ENCODE data around the gene CDK14. TPM values are rescaled to one million over a fixed set of nuclear protein-coding genes. Genes with fewer than 3 reads are reported as not detected.

Gene CDK14
- polyA plus RNA-seq (2012; ENCODE audit: insufficient read length, low read depth) = 9.2 TPM

DNA sequence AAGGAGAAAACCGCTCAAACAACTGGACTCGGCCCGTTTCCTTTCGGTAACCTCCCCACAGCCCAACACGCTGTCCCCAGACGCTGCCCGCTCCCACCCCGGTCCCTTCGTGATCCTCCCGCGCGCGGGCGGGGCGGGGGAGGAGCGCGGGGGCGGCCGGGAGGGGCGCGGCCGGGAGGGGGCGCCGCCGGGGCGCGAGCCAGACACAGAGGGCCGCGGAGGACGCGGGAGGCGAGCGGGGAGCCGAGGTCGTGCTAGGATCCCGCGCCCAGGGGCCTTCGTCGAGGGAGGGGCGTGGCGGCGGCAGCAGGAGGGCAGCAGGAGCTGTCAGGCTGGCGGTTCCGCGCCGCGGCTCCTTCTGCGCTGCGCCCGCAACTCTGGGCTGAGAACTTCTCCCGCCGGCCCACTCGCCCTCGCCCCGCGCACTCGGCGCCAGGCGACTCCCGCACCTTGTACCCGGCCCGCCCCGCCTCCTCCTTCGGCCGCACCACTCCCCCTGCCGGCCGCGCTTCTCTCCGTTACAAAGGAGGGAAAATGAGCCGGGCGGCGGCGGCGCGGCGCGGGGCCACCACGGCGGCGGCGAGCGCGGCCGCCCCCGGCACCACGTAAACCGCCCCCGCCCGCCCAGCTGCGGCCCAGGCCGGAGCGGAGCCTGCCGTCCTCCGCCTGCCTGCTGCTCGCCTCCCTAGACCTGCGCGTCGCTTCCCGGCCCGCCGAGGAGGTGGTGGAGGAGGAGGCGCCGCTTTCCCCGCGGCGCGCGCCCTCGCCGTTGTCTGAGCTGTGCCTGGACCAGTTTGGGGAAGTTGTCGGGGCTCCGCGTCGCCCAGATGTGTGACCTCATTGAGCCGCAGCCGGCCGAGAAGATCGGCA, at the start of gene CDK14:
Gene CDK14, plus strand, starts transcription at position 521 of the 870 bp plus-strand sequence. Its CDS starts 307 bp downstream, at position 828.
- TF ChIP-seq TAF1 (IDR thresholded peaks at IDR 0.05; ENCODE audit: borderline replicate concordance, insufficient read depth, low read length) (0 out of 2 replicates have a peak, but pooled peaks have one; percentile 47), FOXP2 (optimal IDR thresholded peaks at IDR 0.05; ENCODE audit: borderline replicate concordance, extremely low read depth, extremely low read length, insufficient read depth) (no peak)

- TF ChIP-seq TAF1 (IDR thresholded peaks at IDR 0.05; ENCODE audit: borderline replicate concordance, insufficient read depth, low read length) = no peak
- no peak for TF ChIP-seq FOXP2 (optimal IDR thresholded peaks at IDR 0.05; ENCODE audit: borderline replicate concordance, extremely low read depth, extremely low read length, insufficient read depth)
- TF ChIP-seq POLR2AphosphoS5 (IDR thresholded peaks at IDR 0.05; ENCODE audit: low read depth, low read length) = no peak
- TF ChIP-seq REST (IDR thresholded peaks at IDR 0.05; ENCODE audit: insufficient read depth in 1 of 2, low read depth in 2 of 2, low read length in 2 of 2) = no peak
Observed at GRCh38 chr7:90551036-90551435, 45.1 kb upstream of the CDK14 start.

DNA sequence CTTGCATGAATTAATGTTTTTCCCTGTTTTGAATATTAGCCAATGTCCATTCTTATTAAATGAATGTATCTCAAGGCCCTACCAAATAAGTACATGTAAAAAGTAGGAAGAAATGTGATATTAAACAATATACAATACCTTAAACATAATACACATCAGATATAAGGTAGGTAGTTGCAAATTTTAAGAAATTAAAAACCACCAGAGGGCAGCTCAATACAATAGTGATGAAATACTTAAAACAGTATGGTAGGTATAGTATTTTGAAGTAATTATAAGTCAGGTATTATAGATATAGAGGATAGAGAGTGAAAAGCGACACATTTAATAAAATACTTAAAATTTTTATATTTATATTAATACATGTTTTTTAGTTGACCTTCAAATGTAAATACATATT, 43.6 kb upstream of the CDK14 start:
- no peak for TF ChIP-seq POLR2AphosphoS5 (IDR thresholded peaks at IDR 0.05; ENCODE audit: low read depth, low read length)
- no peak for TF ChIP-seq SIN3A (IDR thresholded peaks at IDR 0.05; ENCODE audit: borderline replicate concordance, insufficient read depth, low read length)
- no peak for TF ChIP-seq REST (IDR thresholded peaks at IDR 0.05; ENCODE audit: insufficient read depth in 1 of 2, low read depth in 2 of 2, low read length in 2 of 2)
- TF ChIP-seq TAF1 (IDR thresholded peaks at IDR 0.05; ENCODE audit: borderline replicate concordance, insufficient read depth, low read length) = no peak
- TF ChIP-seq FOXP2 (optimal IDR thresholded peaks at IDR 0.05; ENCODE audit: borderline replicate concordance, extremely low read depth, extremely low read length, insufficient read depth) = no peak

DNA sequence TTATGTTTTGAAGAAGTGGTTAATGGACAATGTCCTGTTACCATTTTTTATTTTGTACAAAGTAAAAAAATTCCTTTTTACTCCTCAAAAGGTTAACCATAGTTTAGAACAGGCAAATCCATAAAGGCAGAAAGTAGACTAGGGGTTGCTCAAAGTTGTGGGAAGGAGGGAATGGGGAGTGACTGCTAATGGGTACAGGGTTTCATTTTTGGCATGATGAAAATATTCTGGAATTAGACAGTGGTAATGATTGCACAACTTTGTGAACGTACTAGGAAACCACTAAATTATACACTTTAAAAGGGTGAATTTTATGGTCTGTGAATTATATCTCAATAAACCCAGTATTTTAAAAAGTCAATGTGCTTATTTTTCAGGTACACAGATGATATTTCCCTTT, 35.4 kb upstream of the CDK14 start:
- TF ChIP-seq SIN3A (IDR thresholded peaks at IDR 0.05; ENCODE audit: borderline replicate concordance, insufficient read depth, low read length) = no peak
- no peak for TF ChIP-seq REST (IDR thresholded peaks at IDR 0.05; ENCODE audit: insufficient read depth in 1 of 2, low read depth in 2 of 2, low read length in 2 of 2)
- no peak for TF ChIP-seq TAF1 (IDR thresholded peaks at IDR 0.05; ENCODE audit: borderline replicate concordance, insufficient read depth, low read length)
- TF ChIP-seq FOXP2 (optimal IDR thresholded peaks at IDR 0.05; ENCODE audit: borderline replicate concordance, extremely low read depth, extremely low read length, insufficient read depth) = no peak
- no peak for TF ChIP-seq POLR2AphosphoS5 (IDR thresholded peaks at IDR 0.05; ENCODE audit: low read depth, low read length)

DNA sequence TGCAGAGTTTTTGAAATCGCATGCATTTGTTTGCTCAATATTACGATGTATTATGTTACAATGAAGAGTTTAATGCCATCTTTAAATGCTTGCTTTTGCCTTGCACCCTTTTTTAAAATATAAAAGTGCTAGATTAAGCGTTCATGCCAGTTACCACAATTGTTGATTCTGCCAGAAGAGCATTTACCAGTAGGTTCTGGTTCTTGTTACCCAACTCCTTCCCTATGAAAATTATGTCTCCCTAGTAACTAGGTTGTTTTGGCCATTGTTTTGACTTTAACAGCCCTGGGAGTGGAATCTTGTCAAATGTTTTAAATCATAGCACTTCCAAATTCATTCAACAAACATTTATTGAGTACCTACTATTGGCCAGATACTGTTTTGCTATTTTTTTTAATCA, 32.8 kb upstream of the CDK14 start:
- TF ChIP-seq REST (IDR thresholded peaks at IDR 0.05; ENCODE audit: insufficient read depth in 1 of 2, low read depth in 2 of 2, low read length in 2 of 2) (no peak), FOXP2 (optimal IDR thresholded peaks at IDR 0.05; ENCODE audit: borderline replicate concordance, extremely low read depth, extremely low read length, insufficient read depth) (no peak), POLR2AphosphoS5 (IDR thresholded peaks at IDR 0.05; ENCODE audit: low read depth, low read length) (no peak), SIN3A (IDR thresholded peaks at IDR 0.05; ENCODE audit: borderline replicate concordance, insufficient read depth, low read length) (no peak), TAF1 (IDR thresholded peaks at IDR 0.05; ENCODE audit: borderline replicate concordance, insufficient read depth, low read length) (no peak)

Data from PFSK-1 (cell line).